GM23338 (cell line): Measurements from ENCODE around the gene SLC2A6. TPM values are rescaled to one million over a fixed set of nuclear protein-coding genes. Genes with fewer than 3 reads are reported as not detected.

ENCODE experiments used
- ATAC-seq: fragments of 200-7000 bp; cut with Tn5 transposase; 3 replicates; pipeline ENCODE4 v1.9.1; 2020
- DNase-seq: peaks from one replicate; pipeline ENCODE4 v3.0.0-alpha.2; 2015; ENCODE audit warnings: low spot score
- H2AFZ ChIP-seq: fragments of 200-600 bp; sonication (generic); 2 replicates; pipeline ENCODE4 v1.8.0; 2016; ENCODE audit warnings: antibody characterized with exemption, mild to moderate bottlenecking, moderate library complexity
- H3F3A ChIP-seq: fragments of 200-600 bp; sonication (generic); replicated peaks from 2 replicates; pipeline ENCODE4 v1.8.0; 2017; ENCODE audit warnings: antibody characterized with exemption, mixed run types, low read depth
- H3K27ac ChIP-seq: fragments of 200-600 bp; sonication (generic); 2 replicates; pipeline ENCODE4 v1.6.1; 2016; ENCODE audit warnings: low read depth
- H3K27me3 ChIP-seq: fragments of 200-600 bp; sonication (generic); 2 replicates; pipeline ENCODE4 v1.8.0; 2016; ENCODE audit warnings: mild to moderate bottlenecking, mixed run types, moderate library complexity; ENCODE audit not compliant: insufficient read depth
- H3K36me3 ChIP-seq: fragments of 200-600 bp; sonication (generic); 2 replicates; pipeline ENCODE4 v1.8.0; 2016; ENCODE audit warnings: mild to moderate bottlenecking; ENCODE audit not compliant: insufficient read depth
- H3K4me1 ChIP-seq: fragments of 200-600 bp; sonication (generic); 2 replicates; pipeline ENCODE4 v1.8.0; 2016; ENCODE audit warnings: mild to moderate bottlenecking, moderate library complexity; ENCODE audit not compliant: insufficient read depth
- H3K4me2 ChIP-seq: fragments of 200-600 bp; sonication (generic); 2 replicates; pipeline ENCODE4 v1.7.1; 2017; ENCODE audit warnings: mixed run types
- H3K4me3 ChIP-seq: fragments of 200-600 bp; sonication (generic); 2 replicates; pipeline ENCODE4 v1.6.1; 2016; ENCODE audit warnings: mixed run types
- H3K79me2 ChIP-seq: fragments of 200-600 bp; sonication (generic); replicated peaks from 2 replicates; pipeline ENCODE4 v1.8.0; 2017; ENCODE audit warnings: mild to moderate bottlenecking; ENCODE audit not compliant: insufficient read depth
- H3K9me2 ChIP-seq: fragments of 200-600 bp; sonication (generic); 2 replicates; pipeline ENCODE4 v1.8.0; 2017; ENCODE audit not compliant: insufficient read depth
- H4K20me1 ChIP-seq: fragments of 200-600 bp; sonication (generic); replicated peaks from 2 replicates; pipeline ENCODE4 v1.8.0; 2017; ENCODE audit warnings: mild to moderate bottlenecking; ENCODE audit not compliant: insufficient read depth
- H3K27ac Mint-ChIP-seq: 2 replicates; pipeline ENCODE4 v1.8.0; 2020; ENCODE audit warnings: inconsistent platforms, mild to moderate bottlenecking, moderate library complexity, mixed read lengths
- H3K27me3 Mint-ChIP-seq: 3 replicates; pipeline ENCODE4 v1.8.0; 2022; ENCODE audit warnings: low read depth, mild to moderate bottlenecking, moderate library complexity, mixed read lengths, inconsistent platforms; ENCODE audit not compliant: insufficient read depth, poor library complexity
- H3K36me3 Mint-ChIP-seq: 3 replicates; pipeline ENCODE4 v1.8.0; 2021; ENCODE audit warnings: low read depth, mild to moderate bottlenecking, inconsistent platforms, moderate library complexity, mixed read lengths
- H3K4me1 Mint-ChIP-seq: 3 replicates; pipeline ENCODE4 v1.8.0; 2020; ENCODE audit warnings: mild to moderate bottlenecking, inconsistent platforms, mixed read lengths
- H3K4me3 Mint-ChIP-seq: 3 replicates; pipeline ENCODE4 v1.8.0; 2021; ENCODE audit warnings: moderate library complexity, mild to moderate bottlenecking, inconsistent platforms, mixed read lengths
- H3K9me3 Mint-ChIP-seq: 3 replicates; pipeline ENCODE4 v1.8.0; 2020; ENCODE audit warnings: moderate library complexity, mild to moderate bottlenecking, inconsistent platforms, mixed read lengths
- CTCF ChIP-seq, 2 experiments: fragments of 200-600 bp in 1 of 2; sonication (generic) in 1 of 2; conservative IDR thresholded peaks; 2 replicates each; pipeline versions ENCODE4 v1.5.1 to v1.6.1; 2016 to 2017; ENCODE audit warnings: antibody characterized with exemption in 2 of 2, low read depth in 2 of 2, mild to moderate bottlenecking in 2 of 2, moderate library complexity in 1 of 2
- NANOG ChIP-seq: IDR thresholded peaks from 2 replicates; pipeline ENCODE4 v1.6.1; 2016; ENCODE audit warnings: antibody characterized with exemption, borderline replicate concordance
- polyA plus RNA-seq: library from polyadenylated mRNA; unstranded; fragments of >200 nt; fragmentation: Nextera tagmentation; extraction: Ambion mirVana; gene quantifications from 2 replicates; pipeline ENCODE4 v1.2.1, GENCODE V29; 2016
- total RNA-seq: library from RNA; depleted of rRNA; stranded (reverse); fragments of >200 nt; shearing (Covaris generic); gene quantifications from 2 replicates; pipeline ENCODE4 v1.2.3, GENCODE V29; 2014; rRNA removed

Gene SLC2A6
- total and polyA plus RNA-seq, 2 experiments from 2014 or later: 17.5 to 39.3 TPM

DNA sequence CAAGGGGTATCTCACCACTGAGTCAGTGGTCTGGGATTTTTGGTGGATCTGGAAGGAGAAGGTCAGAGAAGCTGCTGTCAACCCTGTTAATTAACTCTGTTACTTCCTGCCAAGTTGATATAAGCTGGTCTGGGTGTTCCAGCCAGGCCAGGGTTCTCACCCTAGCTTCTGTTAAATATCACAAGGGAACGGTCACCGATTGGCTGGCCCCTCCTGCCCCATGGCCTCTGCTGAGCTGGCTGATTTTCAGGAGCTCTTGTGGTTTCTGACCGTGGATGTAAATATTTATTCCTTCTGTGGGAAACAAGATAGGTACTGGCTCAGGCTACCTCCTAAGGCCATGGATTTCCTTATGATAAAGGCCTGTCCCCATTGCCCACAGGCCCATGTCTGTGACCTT lies 55.7 kb downstream of the SLC2A6 start (continued):
- TF ChIP-seq CTCF (conservative IDR thresholded peaks at IDR 0.05; ENCODE audit: low read depth in 2 of 2): no peak

DNA sequence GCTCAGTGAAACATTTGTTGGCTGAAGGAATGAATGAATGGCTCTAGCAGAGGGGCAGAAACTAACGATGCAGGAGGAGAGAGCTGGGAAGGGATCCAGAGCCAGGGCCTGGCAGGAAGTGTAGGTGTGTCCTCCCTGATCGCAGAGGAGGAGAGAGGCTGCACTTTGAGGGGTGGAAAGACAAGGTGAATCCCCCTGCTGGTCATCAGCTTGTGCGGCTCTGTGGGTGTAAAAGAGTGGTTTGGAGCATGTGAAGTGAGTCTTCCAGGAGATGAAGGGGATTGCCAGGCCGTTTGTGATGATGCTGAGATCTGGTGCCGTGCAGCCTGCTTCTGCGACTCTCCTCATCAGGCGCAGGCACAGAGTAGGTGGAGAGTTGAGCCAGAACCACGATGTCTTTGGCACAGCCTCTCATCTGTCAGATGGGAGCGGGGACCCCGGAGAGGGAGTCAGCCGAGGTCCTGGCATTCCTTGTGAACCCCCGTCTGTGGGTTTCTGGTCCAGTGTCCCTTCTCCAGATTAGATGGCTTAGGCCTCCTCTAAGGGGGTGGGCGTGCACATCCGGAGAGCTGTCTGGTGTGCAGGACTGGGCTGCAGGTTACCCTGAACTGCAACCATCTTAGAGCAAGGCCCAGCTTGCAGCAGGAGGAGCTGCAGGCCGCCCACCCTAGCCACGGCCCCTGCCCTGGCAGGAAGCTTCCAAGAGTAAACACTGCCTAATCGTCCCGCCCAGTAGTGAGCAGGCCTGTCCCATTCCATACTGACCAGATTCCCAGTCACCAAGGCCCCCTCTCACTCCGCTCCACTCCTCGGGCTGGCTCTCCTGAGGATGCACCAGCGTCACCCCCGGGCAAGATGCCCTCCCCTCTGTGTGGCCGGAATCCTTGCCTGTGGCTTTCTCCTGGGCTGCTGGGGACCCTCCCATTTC lies 57.0 kb downstream of the SLC2A6 start, which contains the start of gene ADAMTS13:
Gene ADAMTS13 (plus strand): TSS at position 753 of the 928 bp plus-strand sequence. CDS start 77 bp downstream, at position 830.
- peaks cover 7% of the 10 kb centered on the region for H3K4me1 ChIP-seq
- peak; percentile 23 for ATAC-seq
- H3K27me3 ChIP-seq: no peaks in the 10 kb centered on the region
- TF ChIP-seq NANOG: no peak
- peak; percentile 47 to 56 for TF ChIP-seq CTCF (conservative IDR thresholded peaks at IDR 0.05; ENCODE audit: low read depth in 2 of 2)
- Mint-ChIP-seq H3K27ac (peak within 1 kb of the TSS; percentile 34; the same call in 1 of the 2 replicates), H3K9me3 (peaks cover 8% of the 10 kb centered on the region; the same call in 1 of the 3 replicates), H3K27me3 (peaks cover 12% of the 10 kb centered on the region), H3K4me3 (peak within 1 kb of the TSS; percentile 28; the same call in 1 of the 3 replicates), H3K4me1 (peaks cover 29% of the 10 kb centered on the region), H3K36me3 (peaks cover 8% of the 10 kb centered on the region)
- peak; percentile 81 for DNase-seq
- H3K9me2 ChIP-seq: no peaks in the 10 kb centered on the region
- H3K4me3 ChIP-seq: no peak within 1 kb of the TSS
- H3F3A ChIP-seq: peaks cover 10% of the 10 kb centered on the region
- peak within 1 kb of the TSS; percentile 70; the same call in 1 of the 2 replicates for H3K27ac ChIP-seq
- peaks cover 7% of the 10 kb centered on the region for H3K79me2 ChIP-seq
- no peak within 1 kb of the TSS for H3K4me2 ChIP-seq
- H2AFZ ChIP-seq: no peak within 1 kb of the TSS
- H4K20me1 ChIP-seq: 0 out of 2 replicates have a peak, but pooled peaks cover under 1% of the 10 kb centered on the region
- no peaks in the 10 kb centered on the region for H3K36me3 ChIP-seq

Other genes starting within 250 kb of the SLC2A6 start
- 0.16 and 0.28 TPM in 2 replicates for gene ABO, start 203.9 kb downstream of the SLC2A6 start, total RNA-seq
- gene ABO, start 203.9 kb downstream of the SLC2A6 start, polyA plus RNA-seq: 0.21 and 0.34 TPM in 2 replicates
- 27.1 and 27.6 TPM in 2 replicates for gene SURF6, start 142.9 kb downstream of the SLC2A6 start, total RNA-seq
- gene SURF6, start 142.9 kb downstream of the SLC2A6 start, polyA plus RNA-seq: 15.4 and 17.6 TPM in 2 replicates
- 79.2 and 85.7 TPM in 2 replicates for gene MED22, start 131.0 kb downstream of the SLC2A6 start, total RNA-seq
- gene MED22, start 131.0 kb downstream of the SLC2A6 start, polyA plus RNA-seq: 20.4 and 20.9 TPM in 2 replicates
- 2,020 and 2,188 TPM in 2 replicates for gene RPL7A, start 130.9 kb downstream of the SLC2A6 start, total RNA-seq
- gene RPL7A, start 130.9 kb downstream of the SLC2A6 start, polyA plus RNA-seq: 1,644 and 1,788 TPM in 2 replicates
- gene SURF1, start 122.6 kb downstream of the SLC2A6 start, total RNA-seq: 21.6 and 39.1 TPM in 2 replicates
- 51.5 and 52.6 TPM in 2 replicates for gene SURF1, start 122.6 kb downstream of the SLC2A6 start, polyA plus RNA-seq
- 32.4 and 39.9 TPM in 2 replicates for gene SURF2, start 122.5 kb downstream of the SLC2A6 start, total RNA-seq
- 100 and 104 TPM in 2 replicates for gene SURF2, start 122.5 kb downstream of the SLC2A6 start, polyA plus RNA-seq
- 242 and 261 TPM in 2 replicates for gene SURF4, start 103.0 kb downstream of the SLC2A6 start, total RNA-seq
- gene SURF4, start 103.0 kb downstream of the SLC2A6 start, polyA plus RNA-seq: 66.3 and 67.7 TPM in 2 replicates
- gene STKLD1, start 102.7 kb downstream of the SLC2A6 start, total RNA-seq: not detected in 2 replicates
- gene STKLD1, start 102.7 kb downstream of the SLC2A6 start, polyA plus RNA-seq: 0.57 TPM in 1 of 2 replicates, not detected in the other
- gene REXO4, start 61.1 kb downstream of the SLC2A6 start, total RNA-seq: 34.3 and 36.3 TPM in 2 replicates
- gene REXO4, start 61.1 kb downstream of the SLC2A6 start, polyA plus RNA-seq: 31.1 and 38.1 TPM in 2 replicates
- 3.1 and 6.0 TPM in 2 replicates for gene ADAMTS13, start 56.7 kb downstream of the SLC2A6 start, total RNA-seq
- gene ADAMTS13, start 56.7 kb downstream of the SLC2A6 start, polyA plus RNA-seq: 4.4 and 6.0 TPM in 2 replicates
- gene CACFD1, start 19.1 kb downstream of the SLC2A6 start, total RNA-seq: 12.0 and 18.2 TPM in 2 replicates
- gene CACFD1, start 19.1 kb downstream of the SLC2A6 start, polyA plus RNA-seq: 4.5 and 5.8 TPM in 2 replicates
- not detected in 2 replicates for gene MYMK, start 45.9 kb upstream of the SLC2A6 start, total RNA-seq
- 0.54 TPM in 1 of 2 replicates, not detected in the other for gene MYMK, start 45.9 kb upstream of the SLC2A6 start, polyA plus RNA-seq
- gene ADAMTSL2, start 55.6 kb upstream of the SLC2A6 start, total RNA-seq: 0.66 and 1.1 TPM in 2 replicates
- 0.15 and 0.21 TPM in 2 replicates for gene ADAMTSL2, start 55.6 kb upstream of the SLC2A6 start, polyA plus RNA-seq
- gene FAM163B, start 130.3 kb upstream of the SLC2A6 start, total RNA-seq: 0.23 and 1.3 TPM in 2 replicates
- 0.60 and 0.71 TPM in 2 replicates for gene FAM163B, start 130.3 kb upstream of the SLC2A6 start, polyA plus RNA-seq
- gene DBH, start 157.3 kb upstream of the SLC2A6 start, total RNA-seq: 0.24 TPM in 1 of 2 replicates, not detected in the other
- gene DBH, start 157.3 kb upstream of the SLC2A6 start, polyA plus RNA-seq: 0.08 and 0.26 TPM in 2 replicates